Suprapubic skin (tissue), 4 donors: ENCODE data around the gene MYH11. TPM values are rescaled to one million over a fixed set of nuclear protein-coding genes. Genes with fewer than 3 reads are reported as not detected.

Experiments
- DNase-seq, 2 donors: peaks; one replicate each; pipeline ENCODE4 v3.0.0-alpha.2; 2019; ENCODE audit warnings: low spot score in 2 of 2
- H3K27ac ChIP-seq: fragments of 200-600 bp; sonication (generic); one replicate; pipeline ENCODE4 v1.5.1; 2019
- H3K27me3 ChIP-seq: fragments of 200-600 bp; sonication (generic); one replicate; pipeline ENCODE4 v1.5.1; 2019
- H3K36me3 ChIP-seq: fragments of 200-600 bp; sonication (generic); one replicate; pipeline ENCODE4 v1.5.1; 2019
- H3K4me1 ChIP-seq: fragments of 200-600 bp; sonication (generic); one replicate; pipeline ENCODE4 v1.5.1; 2019
- H3K4me3 ChIP-seq: fragments of 200-600 bp; sonication (generic); one replicate; pipeline ENCODE4 v1.5.1; 2019; ENCODE audit warnings: mild to moderate bottlenecking
- H3K9me3 ChIP-seq: fragments of 200-600 bp; sonication (generic); one replicate; pipeline ENCODE4 v1.5.1; 2019
- CTCF ChIP-seq, 2 donors: fragments of 200-600 bp in 1 of 2; fragments of 450-650 bp in 1 of 2; sonication (generic) in 1 of 2; IDR thresholded peaks; one replicate each; pipeline ENCODE4 v1.5.1; 2016 to 2019; ENCODE audit warnings: antibody characterized with exemption in 2 of 2, mild to moderate bottlenecking in 1 of 2, moderate library complexity in 1 of 2
- EP300 ChIP-seq: sonication (generic); formaldehyde crosslinking; IDR thresholded peaks from one replicate; pipeline ENCODE4 v1.6.1; 2017; ENCODE audit warnings: antibody characterized with exemption
- POLR2A ChIP-seq, 2 donors: fragments of 450-650 bp; IDR thresholded peaks; one replicate each; pipeline ENCODE4 v1.6.1; 2017; ENCODE audit warnings: antibody characterized with exemption in 2 of 2, mild to moderate bottlenecking in 2 of 2, moderate library complexity in 2 of 2
- POLR2AphosphoS5 ChIP-seq, 3 donors: sonication (generic); formaldehyde crosslinking; IDR thresholded peaks; one replicate each; pipeline ENCODE4 v1.6.1; 2017; ENCODE audit warnings: antibody characterized with exemption in 3 of 3
- WGBS: methylation state at CpG from one replicate; pipeline ENCODE4 v1.1.5; 2018; 5-methylcytosine and 5-hydroxymethylcytosine counted together
- total RNA-seq, 4 donors: library from RNA; depleted of rRNA; stranded (reverse); fragments of >200 nt; gene quantifications; one replicate each; pipeline ENCODE4 v1.1.0, GENCODE V29; 2016

MYH11 gene
- total RNA-seq, 4 donors from 2014 or later = 24.2 to 54.8 (median 36.0) TPM

GRCh38 chr16:15836965-15837611 is 19.7 kb downstream of the MYH11 start:
- no peaks in the 10 kb centered on the region for H3K36me3 ChIP-seq
- no peak for DNase-seq
- WGBS = 83% methylated on average over 10 of the region's 10 CpGs
- TF ChIP-seq EP300 (no peak), POLR2A (IDR thresholded peaks at IDR 0.05) (no peak), POLR2AphosphoS5 (IDR thresholded peaks at IDR 0.05) (no peak), CTCF (IDR thresholded peaks at IDR 0.05) (no peak)
- no peak overlapping the region for H3K4me3 ChIP-seq
- H3K9me3 ChIP-seq = no peaks in the 10 kb centered on the region
- no peaks in the 10 kb centered on the region for H3K4me1 ChIP-seq
- no peak overlapping the region for H3K27ac ChIP-seq
- H3K27me3 ChIP-seq = no peaks in the 10 kb centered on the region

GRCh38 chr16:15836074-15836473 is 20.8 kb downstream of the MYH11 start:
- no peak for DNase-seq
- H3K4me3 ChIP-seq = no peak overlapping the region
- WGBS = 92% methylated on average over 6 of the region's 6 CpGs
- no peak overlapping the region for H3K27ac ChIP-seq
- H3K36me3 ChIP-seq = no peaks in the 10 kb centered on the region
- TF ChIP-seq CTCF (IDR thresholded peaks at IDR 0.05) (no peak), EP300 (no peak), POLR2AphosphoS5 (IDR thresholded peaks at IDR 0.05) (no peak), POLR2A (IDR thresholded peaks at IDR 0.05) (no peak)
- no peaks in the 10 kb centered on the region for H3K27me3 ChIP-seq
- no peaks in the 10 kb centered on the region for H3K9me3 ChIP-seq
- H3K4me1 ChIP-seq = no peaks in the 10 kb centered on the region

GRCh38 chr16:15835136-15835878 is 21.5 kb downstream of the MYH11 start:
- no peaks in the 10 kb centered on the region for H3K27me3 ChIP-seq
- TF ChIP-seq CTCF (IDR thresholded peaks at IDR 0.05) (no peak), POLR2AphosphoS5 (IDR thresholded peaks at IDR 0.05) (no peak), EP300 (no peak), POLR2A (IDR thresholded peaks at IDR 0.05) (no peak)
- 47% methylated on average over 2 of the region's 2 CpGs for WGBS
- H3K4me3 ChIP-seq = no peak overlapping the region
- H3K4me1 ChIP-seq = no peaks in the 10 kb centered on the region
- no peak for DNase-seq
- no peaks in the 10 kb centered on the region for H3K9me3 ChIP-seq
- no peaks in the 10 kb centered on the region for H3K36me3 ChIP-seq
- H3K27ac ChIP-seq = no peak overlapping the region

- H3K36me3 ChIP-seq = no peaks in the 10 kb centered on the region
- TF ChIP-seq EP300 = no peak
These were observed 22.3 kb downstream of the MYH11 start for GRCh38 chr16:15834502-15834901.

GRCh38 chr16:15833541-15833940 is 23.3 kb downstream of the MYH11 start:
- H3K27ac ChIP-seq = no peak overlapping the region

More at GRCh38 chr16:15834502-15834901, 22.3 kb downstream of the MYH11 start:
- WGBS = 87% methylated on average over 4 of the region's 4 CpGs
- H3K4me3 ChIP-seq = no peak overlapping the region
- no peaks in the 10 kb centered on the region for H3K9me3 ChIP-seq
- DNase-seq = no peak
- no peaks in the 10 kb centered on the region for H3K27me3 ChIP-seq
- H3K27ac ChIP-seq = no peak overlapping the region
- H3K4me1 ChIP-seq = no peaks in the 10 kb centered on the region

More at GRCh38 chr16:15833541-15833940, 23.3 kb downstream of the MYH11 start:
- WGBS = 77% methylated on average over 9 of the region's 9 CpGs
- Histone ChIP-seq H3K36me3 (no peaks in the 10 kb centered on the region), H3K27me3 (no peaks in the 10 kb centered on the region), H3K4me3 (no peak overlapping the region), H3K4me1 (no peaks in the 10 kb centered on the region), H3K9me3 (no peaks in the 10 kb centered on the region)
- TF ChIP-seq EP300 = no peak
- TF ChIP-seq POLR2A (IDR thresholded peaks at IDR 0.05) = no peak
- TF ChIP-seq CTCF (IDR thresholded peaks at IDR 0.05) = no peak
- TF ChIP-seq POLR2AphosphoS5 (IDR thresholded peaks at IDR 0.05) = no peak
- DNase-seq = no peak
